Stimulated activated effector memory CD8-positive, alpha-beta T cell treated with anti-CD3 and anti-CD28 coated beads, Interleukin-12 subunit alpha, Interleukin-12 subunit beta, amount 100 ng/mL, for 72 hours (primary cell): Measurements from ENCODE around the gene PDS5B.
A peak's percentile ranks its signal among the peaks of the same experiment; 100 is the strongest.
"Not testable (repeated sequence)": the region's sequence is repeated elsewhere in the genome, so short reads cannot be mapped to it uniquely, and the experiment has no call there.

Source experiments
- ATAC-seq: fragments of 150-1000 bp; cut with Tn5 transposase; 2 replicates; pipeline ENCODE4 v1.10.0; 2021
- DNase-seq, 2 donors: peaks; one replicate each; pipeline ENCODE4 v3.0.0; 2021 to 2022; ENCODE audit warnings: low spot score in 2 of 2
- H3K27ac Mint-ChIP-seq: one replicate; pipeline ENCODE4 v1.8.0; 2022; ENCODE audit warnings: mild to moderate bottlenecking, mixed read lengths
- H3K36me3 Mint-ChIP-seq: one replicate; pipeline ENCODE4 v1.8.0; 2022; ENCODE audit warnings: mild to moderate bottlenecking, mixed read lengths
- H3K4me1 Mint-ChIP-seq: one replicate; pipeline ENCODE4 v1.8.0; 2022; ENCODE audit warnings: mixed read lengths
- H3K4me3 Mint-ChIP-seq: one replicate; pipeline ENCODE4 v1.8.0; 2022; ENCODE audit warnings: mild to moderate bottlenecking, mixed read lengths
- H3K9me3 Mint-ChIP-seq: one replicate; pipeline ENCODE4 v1.8.0; 2022; ENCODE audit warnings: mixed read lengths

Gene PDS5B, protein sequence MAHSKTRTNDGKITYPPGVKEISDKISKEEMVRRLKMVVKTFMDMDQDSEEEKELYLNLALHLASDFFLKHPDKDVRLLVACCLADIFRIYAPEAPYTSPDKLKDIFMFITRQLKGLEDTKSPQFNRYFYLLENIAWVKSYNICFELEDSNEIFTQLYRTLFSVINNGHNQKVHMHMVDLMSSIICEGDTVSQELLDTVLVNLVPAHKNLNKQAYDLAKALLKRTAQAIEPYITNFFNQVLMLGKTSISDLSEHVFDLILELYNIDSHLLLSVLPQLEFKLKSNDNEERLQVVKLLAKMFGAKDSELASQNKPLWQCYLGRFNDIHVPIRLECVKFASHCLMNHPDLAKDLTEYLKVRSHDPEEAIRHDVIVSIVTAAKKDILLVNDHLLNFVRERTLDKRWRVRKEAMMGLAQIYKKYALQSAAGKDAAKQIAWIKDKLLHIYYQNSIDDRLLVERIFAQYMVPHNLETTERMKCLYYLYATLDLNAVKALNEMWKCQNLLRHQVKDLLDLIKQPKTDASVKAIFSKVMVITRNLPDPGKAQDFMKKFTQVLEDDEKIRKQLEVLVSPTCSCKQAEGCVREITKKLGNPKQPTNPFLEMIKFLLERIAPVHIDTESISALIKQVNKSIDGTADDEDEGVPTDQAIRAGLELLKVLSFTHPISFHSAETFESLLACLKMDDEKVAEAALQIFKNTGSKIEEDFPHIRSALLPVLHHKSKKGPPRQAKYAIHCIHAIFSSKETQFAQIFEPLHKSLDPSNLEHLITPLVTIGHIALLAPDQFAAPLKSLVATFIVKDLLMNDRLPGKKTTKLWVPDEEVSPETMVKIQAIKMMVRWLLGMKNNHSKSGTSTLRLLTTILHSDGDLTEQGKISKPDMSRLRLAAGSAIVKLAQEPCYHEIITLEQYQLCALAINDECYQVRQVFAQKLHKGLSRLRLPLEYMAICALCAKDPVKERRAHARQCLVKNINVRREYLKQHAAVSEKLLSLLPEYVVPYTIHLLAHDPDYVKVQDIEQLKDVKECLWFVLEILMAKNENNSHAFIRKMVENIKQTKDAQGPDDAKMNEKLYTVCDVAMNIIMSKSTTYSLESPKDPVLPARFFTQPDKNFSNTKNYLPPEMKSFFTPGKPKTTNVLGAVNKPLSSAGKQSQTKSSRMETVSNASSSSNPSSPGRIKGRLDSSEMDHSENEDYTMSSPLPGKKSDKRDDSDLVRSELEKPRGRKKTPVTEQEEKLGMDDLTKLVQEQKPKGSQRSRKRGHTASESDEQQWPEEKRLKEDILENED (N-terminal part only)

DNA sequence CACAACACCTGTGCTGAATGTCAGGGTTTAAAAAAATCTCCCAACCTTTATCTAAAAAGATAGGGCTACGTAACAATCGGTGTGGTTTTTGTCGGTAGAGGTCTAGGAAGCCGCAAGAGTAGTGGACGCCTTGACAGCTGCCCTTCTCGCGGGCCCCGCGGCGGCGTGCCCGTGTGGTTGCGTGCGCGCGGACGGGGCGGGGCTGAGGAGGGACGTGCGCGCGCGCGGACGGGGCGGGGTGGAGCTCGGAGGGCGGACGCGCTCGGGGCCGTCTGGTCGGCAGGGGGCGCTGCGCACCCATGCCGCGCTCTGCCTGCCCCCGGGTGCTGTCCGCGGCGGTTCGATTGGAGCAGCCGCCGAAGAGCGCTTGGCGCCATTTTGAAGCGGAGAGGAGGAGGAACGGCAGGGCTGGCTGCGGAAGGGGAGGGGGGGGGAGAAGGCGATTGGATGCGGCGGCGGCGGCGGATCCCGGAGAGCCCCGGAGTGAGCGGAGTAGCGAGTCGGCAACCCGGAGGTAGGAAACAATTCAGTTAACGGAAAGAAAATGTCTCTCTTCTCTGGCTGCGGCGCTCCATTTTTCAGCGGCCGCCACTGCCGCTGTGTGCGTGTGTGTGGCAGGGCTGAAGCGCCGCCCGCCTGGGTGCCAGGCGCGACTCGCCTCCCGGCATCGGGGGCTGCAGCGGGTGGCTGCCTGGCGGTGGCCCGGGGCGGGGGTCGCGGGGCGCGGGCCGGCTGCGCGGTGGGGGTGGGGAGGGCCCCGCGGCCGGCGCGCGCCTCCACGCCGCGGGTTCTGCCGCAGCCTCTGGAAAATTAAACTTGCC, at the start of gene PDS5B:
PDS5B (plus strand) TSS at position 373 of the 821 bp plus-strand sequence. CDS start 62,321 bp downstream, outside the sequence.
- Mint-ChIP-seq H3K27ac (peak within 1 kb of the TSS; percentile 95), H3K9me3 (no peaks in the 10 kb centered on the region), H3K36me3 (peaks cover 7% of the 10 kb centered on the region), H3K4me3 (peak within 1 kb of the TSS; percentile 92), H3K4me1 (peaks cover 32% of the 10 kb centered on the region)
- DNase-seq, result peak; percentile 97 to 98
- ATAC-seq, result peak; percentile 95

DNA sequence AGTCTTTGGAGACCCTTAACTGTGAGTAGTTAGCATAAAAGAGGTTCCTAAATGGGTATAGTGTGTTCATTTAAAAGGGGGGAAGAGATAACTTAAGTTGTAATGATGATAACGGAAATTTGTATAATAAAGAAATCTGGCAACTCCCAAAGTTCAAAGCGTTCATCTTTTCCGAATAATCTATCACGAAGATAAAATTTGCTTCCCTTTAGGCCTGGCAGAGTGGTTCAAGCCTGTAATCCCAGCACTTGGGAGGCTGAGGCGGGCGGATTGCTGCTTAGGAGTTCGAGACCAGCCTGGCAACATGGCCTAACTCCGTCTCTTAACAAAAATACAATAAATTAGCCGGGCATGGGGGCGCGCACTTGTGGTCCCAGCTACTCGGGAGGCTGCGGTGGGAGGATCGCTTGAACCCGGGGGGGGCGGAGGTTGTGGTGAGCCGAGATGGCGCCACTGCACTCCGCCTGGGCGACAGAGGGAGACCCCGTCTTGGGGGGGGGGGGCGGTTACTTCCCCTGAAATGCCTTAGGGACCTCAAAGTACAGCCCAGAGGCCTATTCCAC, 48.6 kb upstream of the PDS5B start:
- peaks cover 45% of the 10 kb centered on the region for H3K4me1 Mint-ChIP-seq
- ATAC-seq, result no peak

DNA sequence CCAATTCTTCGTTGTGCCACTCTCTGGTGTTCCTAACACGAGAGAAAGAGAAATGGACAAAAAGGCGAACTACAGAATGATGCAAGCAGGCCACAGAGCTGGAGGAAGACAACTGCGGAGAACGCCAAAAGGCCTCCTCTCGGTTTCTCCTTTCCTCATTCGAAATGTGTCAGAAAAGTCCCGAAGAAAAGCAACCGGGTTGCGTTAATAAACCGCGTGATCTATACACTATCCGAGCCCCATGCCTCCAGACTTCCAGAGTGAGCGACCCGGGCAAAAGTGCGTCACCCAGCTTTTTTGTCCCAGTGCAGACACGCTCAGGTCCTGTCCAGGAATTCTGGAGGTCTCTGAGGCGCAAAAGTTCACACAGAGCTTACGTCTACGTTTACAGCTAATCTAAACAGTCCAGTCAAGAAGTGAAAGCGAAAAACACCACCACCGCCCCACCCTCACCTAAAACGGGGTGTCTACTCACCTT, 48.1 kb upstream of the PDS5B start:
- ATAC-seq (peak; percentile 87), DNase-seq (no peak)
- H3K27ac Mint-ChIP-seq, result peak overlapping the region; percentile 98
- H3K9me3 Mint-ChIP-seq, result no peaks in the 10 kb centered on the region
- H3K4me1 Mint-ChIP-seq, result peaks cover 42% of the 10 kb centered on the region
- peak overlapping the region; percentile 87 for H3K4me3 Mint-ChIP-seq
- peaks cover 52% of the 10 kb centered on the region for H3K36me3 Mint-ChIP-seq

More for the DNA sequence above, 48.6 kb upstream of the PDS5B start:
- H3K9me3 Mint-ChIP-seq, result no peaks in the 10 kb centered on the region
- peak overlapping the region; percentile 87 for H3K4me3 Mint-ChIP-seq
- peaks cover 58% of the 10 kb centered on the region for H3K36me3 Mint-ChIP-seq
- peak in 1 of 2 donors; percentile 75 for DNase-seq
- peak overlapping the region; percentile 98 for H3K27ac Mint-ChIP-seq

DNA sequence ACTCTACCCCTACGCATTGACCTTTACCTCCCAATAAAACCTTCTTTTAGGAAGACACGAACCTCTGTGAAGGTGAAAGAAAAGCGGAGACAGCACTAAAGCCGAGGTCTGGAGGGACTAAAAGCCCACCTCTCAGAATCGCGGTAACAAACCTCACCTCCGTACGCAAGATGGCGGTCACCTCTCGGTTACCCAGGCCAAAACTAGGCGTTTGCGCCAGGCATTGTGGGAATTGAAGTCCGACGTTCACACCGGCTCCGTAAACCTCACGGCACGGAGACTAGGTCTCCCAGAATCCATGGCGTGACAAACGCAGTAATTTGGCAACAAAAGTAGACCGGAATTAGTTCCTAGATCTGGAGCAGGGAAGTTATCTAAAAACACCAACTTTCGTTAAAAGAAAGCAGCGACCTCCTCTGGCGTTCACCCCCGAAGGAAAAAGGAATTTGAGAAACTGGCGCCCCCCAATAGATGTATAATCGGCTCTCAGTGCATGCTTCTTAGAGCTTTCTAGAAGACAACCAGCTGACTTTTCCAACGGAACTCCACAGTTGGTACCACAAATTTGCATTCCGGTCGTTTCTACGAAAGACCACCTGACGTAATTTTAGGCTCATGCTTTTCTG, 47.5 kb upstream of the PDS5B start, which contains the start of gene N4BP2L2:
N4BP2L2 (minus strand) TSS at position 175 of the 626 bp plus-strand sequence. CDS start 1,768 bp downstream, outside the sequence.
- Mint-ChIP-seq H3K27ac (peak within 1 kb of the TSS; percentile 98), H3K9me3 (no peaks in the 10 kb centered on the region), H3K4me1 (peaks cover 37% of the 10 kb centered on the region), H3K4me3 (peak within 1 kb of the TSS; percentile 87), H3K36me3 (peaks cover 47% of the 10 kb centered on the region)
- ATAC-seq, result peak; percentile 97
- DNase-seq, result peak; percentile 72 to 94

DNA sequence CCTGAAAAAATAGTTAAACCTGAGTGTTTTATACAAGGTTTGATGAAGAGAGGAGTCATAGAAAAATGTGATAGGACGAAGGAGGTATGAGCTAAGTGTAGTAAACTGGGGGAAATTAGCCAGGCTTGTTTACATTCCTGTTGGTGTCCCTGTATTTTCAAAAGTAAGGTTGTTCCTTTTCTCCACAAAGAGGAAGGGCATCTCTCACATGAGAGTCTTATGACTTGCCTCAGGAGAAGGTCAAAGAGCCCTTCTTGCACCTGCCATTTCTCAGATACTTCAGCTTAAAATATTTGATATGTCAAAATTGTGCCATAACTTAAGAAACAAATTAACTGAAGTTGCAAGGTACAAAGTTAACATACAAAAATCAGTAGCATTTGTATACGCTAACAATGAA, 44.0 kb upstream of the PDS5B start:
- H3K27ac Mint-ChIP-seq, result no peak overlapping the region
- H3K4me3 Mint-ChIP-seq, result no peak overlapping the region
- H3K4me1 Mint-ChIP-seq, result peaks cover 8% of the 10 kb centered on the region
- H3K9me3 Mint-ChIP-seq, result no peaks in the 10 kb centered on the region
- peaks cover 17% of the 10 kb centered on the region for H3K36me3 Mint-ChIP-seq
- no peak for DNase-seq
- ATAC-seq, result no peak

DNA sequence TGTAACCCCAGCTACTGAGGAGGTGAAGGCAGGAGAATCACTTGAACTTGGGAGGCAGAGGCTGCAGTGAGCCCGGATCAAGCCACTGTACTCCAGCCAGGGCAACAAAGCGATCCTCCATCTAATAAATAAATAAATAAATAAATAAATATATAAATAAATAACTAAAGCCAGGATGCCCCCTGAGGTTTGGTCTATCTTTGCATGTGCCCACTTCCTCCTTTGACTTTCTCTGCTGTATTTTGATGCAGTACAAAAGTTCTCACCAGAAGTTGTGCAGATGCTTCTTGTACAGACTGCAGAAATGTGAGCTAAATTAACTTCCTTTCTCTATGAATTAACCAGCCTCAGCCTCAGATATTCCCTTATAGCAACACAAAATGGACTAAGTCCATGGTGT, 41.2 kb upstream of the PDS5B start:
- H3K27ac Mint-ChIP-seq, result no peak overlapping the region
- ATAC-seq (no peak), DNase-seq (no peak)
- H3K9me3 Mint-ChIP-seq, result no peaks in the 10 kb centered on the region
- H3K36me3 Mint-ChIP-seq, result no peaks in the 10 kb centered on the region
- no peak overlapping the region for H3K4me3 Mint-ChIP-seq
- no peaks in the 10 kb centered on the region for H3K4me1 Mint-ChIP-seq

DNA sequence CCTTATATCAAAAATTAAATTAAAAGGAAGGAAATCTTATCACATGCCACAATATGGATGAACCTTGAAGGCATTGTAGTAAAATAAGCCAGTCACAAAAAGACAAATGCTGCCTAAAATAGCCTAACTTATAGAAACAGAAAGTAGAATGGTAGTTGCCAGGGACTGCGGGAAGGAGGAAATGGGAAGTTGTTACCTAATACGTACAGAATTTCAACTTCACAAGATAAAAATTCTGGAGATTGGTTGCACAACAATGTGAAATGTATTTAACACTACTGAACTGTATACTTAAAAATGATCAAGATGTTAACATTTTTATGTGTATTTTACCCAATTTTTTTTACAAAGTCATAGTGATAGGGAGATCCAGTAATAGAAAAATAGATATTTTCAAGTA, 37.4 kb upstream of the PDS5B start:
- H3K9me3 Mint-ChIP-seq, result no peaks in the 10 kb centered on the region
- H3K4me1 Mint-ChIP-seq, result no peaks in the 10 kb centered on the region
- no peaks in the 10 kb centered on the region for H3K36me3 Mint-ChIP-seq
- no peak overlapping the region for H3K27ac Mint-ChIP-seq
- DNase-seq, result no peak
- no peak for ATAC-seq
- no peak overlapping the region for H3K4me3 Mint-ChIP-seq

DNA sequence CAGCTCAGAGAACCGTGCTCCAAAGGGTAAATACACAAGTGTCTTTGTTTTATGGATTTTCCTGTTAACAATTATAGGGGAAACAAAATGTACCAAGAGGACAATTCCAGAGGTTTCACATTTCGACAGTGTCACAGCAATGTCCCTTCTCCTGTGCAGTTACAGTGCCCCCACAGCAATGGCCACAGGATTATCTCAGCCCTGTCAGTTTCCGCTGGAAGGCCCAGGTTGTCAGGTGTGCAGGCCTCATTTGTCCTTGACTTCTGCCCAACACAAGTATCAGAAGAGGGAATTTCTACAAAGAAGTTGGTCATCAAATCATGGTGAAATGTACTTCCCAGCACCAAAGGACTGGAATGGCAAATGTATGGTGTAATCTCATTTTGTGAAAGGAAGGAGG, 36.5 kb upstream of the PDS5B start:
- no peak for DNase-seq
- Mint-ChIP-seq H3K27ac (no peak overlapping the region), H3K4me1 (no peaks in the 10 kb centered on the region), H3K36me3 (no peaks in the 10 kb centered on the region), H3K4me3 (no peak overlapping the region), H3K9me3 (no peaks in the 10 kb centered on the region)
- no peak for ATAC-seq

DNA sequence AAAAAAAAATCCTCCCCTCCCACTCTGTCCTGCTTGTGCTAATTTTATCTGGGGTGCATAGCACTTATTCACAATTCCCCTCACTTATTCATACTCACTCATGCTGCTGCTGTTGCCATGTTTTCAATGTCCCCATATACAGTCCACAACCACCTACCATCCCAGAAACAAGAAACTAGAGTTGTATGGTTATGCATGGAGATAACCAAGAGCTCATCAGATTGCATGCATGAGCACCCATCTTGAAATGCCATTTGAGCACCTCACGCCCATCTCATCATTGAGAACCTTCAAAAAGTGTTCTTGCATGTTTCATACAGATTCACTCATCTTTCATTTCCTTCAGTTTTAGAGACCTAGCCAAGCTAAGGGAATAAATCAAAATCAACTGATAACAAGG, 32.5 kb upstream of the PDS5B start:
- DNase-seq, result no peak
- H3K27ac Mint-ChIP-seq, result no peak overlapping the region
- no peak overlapping the region for H3K4me3 Mint-ChIP-seq
- no peaks in the 10 kb centered on the region for H3K36me3 Mint-ChIP-seq
- no peaks in the 10 kb centered on the region for H3K4me1 Mint-ChIP-seq
- peaks cover 3% of the 10 kb centered on the region for H3K9me3 Mint-ChIP-seq
- no peak for ATAC-seq

DNA sequence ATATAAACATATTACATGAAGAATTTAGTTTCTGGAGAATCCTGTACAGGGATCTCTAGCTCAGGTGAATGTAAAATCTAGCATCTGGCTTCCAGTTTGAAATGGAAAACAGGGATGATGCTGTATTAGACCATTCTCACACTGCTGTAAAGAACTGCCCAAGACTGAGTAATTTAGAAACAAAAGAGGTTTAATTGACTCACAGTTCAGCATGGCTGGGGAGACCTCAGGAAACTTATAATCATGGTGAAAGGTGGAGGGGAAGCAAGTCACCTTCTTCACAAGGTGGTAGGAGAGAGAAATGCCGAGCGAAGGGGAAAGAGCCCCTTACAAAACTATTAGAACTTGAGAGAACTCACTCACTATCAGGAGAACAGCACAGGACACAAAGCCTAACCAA, 30.6 kb upstream of the PDS5B start:
- H3K36me3 Mint-ChIP-seq, result no peaks in the 10 kb centered on the region
- no peak overlapping the region for H3K4me3 Mint-ChIP-seq
- no peak overlapping the region for H3K27ac Mint-ChIP-seq
- no peaks in the 10 kb centered on the region for H3K4me1 Mint-ChIP-seq
- DNase-seq (no peak), ATAC-seq (no peak)
- H3K9me3 Mint-ChIP-seq, result peaks cover 3% of the 10 kb centered on the region

DNA sequence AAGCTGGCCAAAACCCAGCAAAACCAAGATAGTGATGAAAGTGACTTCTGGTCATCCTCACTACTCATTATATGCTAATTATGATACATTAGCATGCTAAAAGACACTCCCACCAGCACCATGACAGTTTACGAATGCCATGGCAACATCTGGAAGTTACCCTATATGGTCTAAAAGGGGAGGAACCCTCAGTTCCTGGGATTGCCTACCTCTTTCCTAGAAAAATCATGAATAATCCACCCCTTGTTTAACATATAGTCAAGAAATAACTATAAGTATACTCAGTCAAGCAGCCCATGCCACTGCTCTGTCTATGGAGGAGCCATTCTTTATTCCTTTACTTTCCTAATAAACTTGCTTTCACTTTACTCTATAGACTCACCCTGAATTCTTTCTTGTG, 25.4 kb upstream of the PDS5B start:
- H3K27ac Mint-ChIP-seq, ATAC-seq, DNase-seq, H3K36me3 Mint-ChIP-seq, H3K9me3 Mint-ChIP-seq, H3K4me3 Mint-ChIP-seq, H3K4me1 Mint-ChIP-seq: not testable (repeated sequence)

DNA sequence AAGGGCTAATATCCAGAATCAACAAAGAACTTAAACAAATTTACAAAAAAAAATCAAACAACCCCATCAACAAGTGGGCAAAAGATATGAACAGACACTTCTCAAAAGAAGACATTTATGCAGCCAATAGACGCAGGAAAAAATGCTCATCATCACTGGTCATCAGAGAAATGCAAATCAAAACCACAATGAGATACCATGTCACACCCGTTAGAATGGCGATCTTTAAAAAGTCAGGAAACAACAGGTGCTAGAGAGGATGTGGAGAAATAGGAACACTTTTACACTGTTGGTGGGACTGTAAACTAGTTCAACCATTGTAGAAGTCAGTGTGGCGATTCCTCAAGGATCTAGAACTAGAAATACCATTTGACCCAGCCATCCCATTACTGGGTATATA, 10.6 kb upstream of the PDS5B start:
- H3K9me3 Mint-ChIP-seq, result peaks cover 11% of the 10 kb centered on the region
- ATAC-seq, H3K4me3 Mint-ChIP-seq, H3K36me3 Mint-ChIP-seq, H3K4me1 Mint-ChIP-seq, DNase-seq, H3K27ac Mint-ChIP-seq: not testable (repeated sequence)

DNA sequence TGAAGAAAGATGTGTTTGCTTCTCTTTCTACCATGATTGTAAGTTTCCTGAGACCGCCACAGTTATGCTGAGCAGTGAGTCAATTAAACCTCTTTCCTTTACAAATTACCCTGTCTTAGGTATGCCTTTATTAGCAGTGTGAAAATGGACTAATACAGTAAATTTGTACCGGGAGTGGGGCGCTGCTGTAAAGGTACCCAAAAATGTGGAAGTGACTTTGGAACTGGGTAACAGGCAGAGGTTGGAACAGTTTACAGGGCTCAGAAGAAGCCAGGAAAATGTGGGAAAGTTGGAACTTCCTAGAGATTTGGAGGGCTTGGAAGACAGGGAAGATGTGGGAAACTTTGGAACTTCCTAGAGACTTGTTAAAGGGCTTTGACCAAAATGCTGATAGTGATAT, 9.2 kb upstream of the PDS5B start:
- Mint-ChIP-seq H3K9me3 (peaks cover 11% of the 10 kb centered on the region), H3K36me3 (no peaks in the 10 kb centered on the region), H3K27ac (no peak overlapping the region)

More for the DNA sequence above, 9.2 kb upstream of the PDS5B start:
- H3K4me3 Mint-ChIP-seq, result no peak overlapping the region
- H3K4me1 Mint-ChIP-seq, result no peaks in the 10 kb centered on the region
- no peak for ATAC-seq
- no peak for DNase-seq
